B cell (primary cell): ENCODE measurements around the gene IL26. TPM values are rescaled to one million over a fixed set of nuclear protein-coding genes. Genes with fewer than 3 reads are reported as not detected.

Experiments used
- ATAC-seq: fragments of 200-7000 bp; cut with Tn5 transposase; one replicate; pipeline ENCODE4 v1.10.0; 2021; ENCODE audit warnings: low read depth, mild to moderate bottlenecking, moderate number of reproducible peaks, moderate library complexity
- CTCF ChIA-PET: fragments of 350-600 bp; sonication (Branson Sonifier 250); formaldehyde crosslinking; loops from one replicate; lab custom pipeline; 2021; ENCODE audit warnings: antibody characterized with exemption, inconsistent platforms; lab: Charles Lee
- POLR2A ChIA-PET: fragments of 350-600 bp; sonication (Branson Sonifier 250); formaldehyde crosslinking; loops from one replicate; lab custom pipeline; 2021; ENCODE audit warnings: antibody characterized with exemption; lab: Charles Lee
- DNase-seq: peaks from one replicate; pipeline ENCODE4 v3.0.0; 2013
- H2AFZ ChIP-seq: 2 replicates; pipeline ENCODE4 v1.6.1; 2012; ENCODE audit warnings: mild to moderate bottlenecking, low read depth, low read length; ENCODE audit not compliant: insufficient read depth, poor library complexity, severe bottlenecking
- H3K27ac ChIP-seq, 2 donors: 1 replicate in 1 of 2; 2 replicates in 1 of 2; pipeline ENCODE4 v1.5.1; 2012 to 2013; ENCODE audit warnings: low read length in 2 of 2, mild to moderate bottlenecking in 2 of 2, moderate library complexity in 1 of 2
- H3K27me3 ChIP-seq, 4 experiments: fragments of 200-600 bp in 1 of 4; sonication (generic) in 1 of 4; replicated peaks in 1 of 4; 1 replicate in 2 of 4; 2 replicates in 2 of 4; pipeline versions ENCODE4 v1.6.1 to v1.7.0; 2013 to 2016; ENCODE audit warnings: low read length in 3 of 4, mild to moderate bottlenecking in 2 of 4, mixed read lengths in 1 of 4, moderate library complexity in 1 of 4; ENCODE audit not compliant: insufficient read depth in 4 of 4, control insufficient read depth in 3 of 4; ENCODE audit errors: control extremely low read depth in 1 of 4
- H3K36me3 ChIP-seq, 2 experiments: replicated peaks in 1 of 2; 1 replicate in 1 of 2; 2 replicates in 1 of 2; pipeline versions ENCODE4 v1.6.1 to v1.7.1; 2013; ENCODE audit warnings: low read length in 1 of 2; ENCODE audit not compliant: insufficient read depth in 2 of 2, control insufficient read depth in 1 of 2; ENCODE audit errors: control extremely low read depth in 1 of 2, extremely low read depth in 1 of 2
- H3K4me1 ChIP-seq, 2 donors: fragments of 200-600 bp in 1 of 2; sonication (generic) in 1 of 2; 1 replicate in 1 of 2; 2 replicates in 1 of 2; pipeline versions ENCODE4 v1.5.1 to v1.6.1; 2013 to 2017; ENCODE audit warnings: low read length in 2 of 2; ENCODE audit not compliant: control insufficient read depth in 2 of 2, insufficient read depth in 2 of 2
- H3K4me2 ChIP-seq: replicated peaks from 2 replicates; pipeline ENCODE3; 2012; ENCODE audit warnings: mild to moderate bottlenecking, low read depth, low read length; ENCODE audit not compliant: poor library complexity, severe bottlenecking
- H3K4me3 ChIP-seq, 5 experiments: fragments of 200-600 bp in 1 of 5; sonication (generic) in 1 of 5; 1 replicate in 3 of 5; 2 replicates in 2 of 5; pipeline versions ENCODE4 v1.5.1 to v1.7.0; 2011 to 2016; ENCODE audit warnings: low read length in 4 of 5, mild to moderate bottlenecking in 4 of 5, low read depth in 2 of 5, control low read depth in 1 of 5, moderate library complexity in 1 of 5; ENCODE audit not compliant: insufficient read depth in 1 of 5; ENCODE audit errors: control extremely low read depth in 1 of 5, extremely low read depth in 1 of 5
- H3K79me2 ChIP-seq: fragments of 200-600 bp; sonication (generic); one replicate; pipeline ENCODE4 v1.6.0; 2016; ENCODE audit warnings: low read length; ENCODE audit not compliant: control insufficient read depth, insufficient read depth
- H3K9ac ChIP-seq: fragments of 200-600 bp; sonication (generic); 2 replicates; pipeline ENCODE4 v1.6.1; 2017; ENCODE audit warnings: mild to moderate bottlenecking, low read length, moderate library complexity
- H3K9me3 ChIP-seq, 3 donors: one replicate each; pipeline versions ENCODE4 v1.6.1 to v1.7.1; 2013; ENCODE audit warnings: low read length in 2 of 3; ENCODE audit not compliant: control insufficient read depth in 2 of 3, insufficient read depth in 1 of 3; ENCODE audit errors: control extremely low read depth in 1 of 3
- H4K20me1 ChIP-seq: 2 replicates; pipeline ENCODE4 v1.6.0; 2012; ENCODE audit warnings: mild to moderate bottlenecking, low read length; ENCODE audit not compliant: insufficient read depth, control insufficient read depth, poor library complexity, severe bottlenecking
- H3K27ac Mint-ChIP-seq: one replicate; pipeline ENCODE4 v1.8.0; 2021; ENCODE audit warnings: mixed read lengths
- H3K27me3 Mint-ChIP-seq: one replicate; pipeline ENCODE4 v1.8.0; 2021; ENCODE audit warnings: mixed read lengths
- H3K4me1 Mint-ChIP-seq: one replicate; pipeline ENCODE4 v1.8.0; 2021; ENCODE audit warnings: mixed read lengths
- H3K4me3 Mint-ChIP-seq: one replicate; pipeline ENCODE4 v1.8.0; 2021; ENCODE audit warnings: mixed read lengths
- H3K9me3 Mint-ChIP-seq: one replicate; pipeline ENCODE4 v1.8.0; 2022; ENCODE audit warnings: mixed read lengths; ENCODE audit not compliant: insufficient read depth
- EZH2 ChIP-seq: IDR thresholded peaks from 2 replicates; pipeline ENCODE4 v1.6.1; 2012; ENCODE audit warnings: borderline replicate concordance, low read depth, mild to moderate bottlenecking, moderate library complexity, low read length; ENCODE audit not compliant: insufficient read depth, poor library complexity, severe bottlenecking
- WGBS: methylation state at CpG from one replicate; pipeline ENCODE4 v1.1.5; 2013; ENCODE audit warnings: missing lambda C conversion rate; ENCODE audit not compliant: insufficient coverage; 5-methylcytosine and 5-hydroxymethylcytosine counted together
- intact Hi-C: fragments of 100-400 bp; cut with micrococcal nuclease; formaldehyde crosslinking; loops from one replicate; pipeline ENCODE4 v1.10.0; 2022
- polyA plus RNA-seq: library from polyadenylated mRNA; depleted of rRNA; stranded (reverse); fragments of >200 nt; gene quantifications from 2 replicates; pipeline ENCODE4 v1.2.3, GENCODE V29; 2012
- total RNA-seq, 2 donors: library from RNA; stranded (reverse); fragments of 120-200 nt in 1 of 2; gene quantifications; 1 replicate in 1 of 2; 2 replicates in 1 of 2; pipeline versions ENCODE4 v1.2.3 to v1.2.4, GENCODE V29; 2013 to 2022
- TF ChIP-seq, protein P1 (sequence below): fragments of 200-600 bp; IDR thresholded peaks from one replicate; pipeline ENCODE4 v1.8.0; 2022; ENCODE audit warnings: antibody characterized with exemption, mild to moderate bottlenecking

IL26 gene
- total and polyA plus RNA-seq, 2 donors (not counting 1 experiment from before 2014, with no cell fraction given), result not detected

DNA sequence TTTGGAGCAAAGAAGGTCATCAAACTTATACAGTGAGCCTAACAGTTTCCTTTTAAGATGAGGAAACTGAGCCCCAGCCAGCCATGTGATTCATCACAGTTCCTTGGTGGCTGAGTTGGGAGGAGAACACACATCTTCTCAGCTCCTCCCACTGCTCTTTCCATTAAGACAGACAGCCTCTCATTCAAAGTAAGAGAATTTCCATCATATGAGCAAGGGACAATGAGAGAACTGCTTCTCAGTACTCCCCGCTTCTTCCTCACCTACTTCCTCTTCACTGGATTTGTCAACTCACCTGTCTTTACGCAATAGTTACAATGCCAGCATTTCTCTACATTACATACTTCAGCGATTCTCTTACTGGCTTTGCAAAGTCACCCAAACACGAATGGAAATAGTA lies 68.2 kb downstream of the IL26 start:
- WGBS, result 7% methylated on average over 2 of the region's 4 CpGs
- H3K27me3 Mint-ChIP-seq, result peaks cover 2% of the 10 kb centered on the region

DNA sequence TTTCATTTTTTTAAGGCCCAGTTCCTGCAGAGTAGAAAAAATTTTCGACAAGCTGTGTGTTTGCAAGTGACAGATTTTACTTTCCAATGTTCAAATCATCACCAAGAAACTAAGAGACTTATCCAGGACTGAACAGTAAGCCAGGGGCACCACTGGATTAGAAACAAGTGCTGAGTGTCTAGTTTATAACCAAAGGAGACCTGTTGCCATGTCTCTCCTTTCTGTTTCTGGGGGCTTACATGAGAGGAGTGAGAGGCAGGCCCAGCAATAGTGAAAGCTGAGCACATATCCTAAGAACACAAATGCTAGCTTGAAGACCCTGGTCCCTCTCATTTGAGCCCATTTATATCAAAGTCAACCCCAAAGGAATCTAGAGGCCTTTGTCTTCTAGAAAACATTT lies 69.0 kb downstream of the IL26 start:
- H3K27ac ChIP-seq, result no peak overlapping the region
- peaks cover 6% of the 10 kb centered on the region for H3K27me3 Mint-ChIP-seq
- ChIA-PET CTCF (no interaction called here), POLR2A (no interaction called here)
- H2AFZ ChIP-seq, result no peak overlapping the region
- no peaks in the 10 kb centered on the region for H3K79me2 ChIP-seq
- WGBS, result no CpG with 5 or more reads among the region's 1 CpG
- DNase-seq (no peak), ATAC-seq (no peak)
- intact Hi-C loops, result loop anchor here (10.0 kb wide), 1 partner anchor 112 kb away; no protein-coding TSS in a partner anchor
- peaks cover 3% of the 10 kb centered on the region for H3K4me1 Mint-ChIP-seq
- no peak overlapping the region for H3K27ac Mint-ChIP-seq
- no peaks in the 10 kb centered on the region for H3K9me3 Mint-ChIP-seq
- H3K36me3 ChIP-seq, result no peaks in the 10 kb centered on the region
- H4K20me1 ChIP-seq, result no peaks in the 10 kb centered on the region
- H3K4me3 ChIP-seq, result no peak overlapping the region
- no peak overlapping the region for H3K4me3 Mint-ChIP-seq
- TF ChIP-seq, protein P1, sequence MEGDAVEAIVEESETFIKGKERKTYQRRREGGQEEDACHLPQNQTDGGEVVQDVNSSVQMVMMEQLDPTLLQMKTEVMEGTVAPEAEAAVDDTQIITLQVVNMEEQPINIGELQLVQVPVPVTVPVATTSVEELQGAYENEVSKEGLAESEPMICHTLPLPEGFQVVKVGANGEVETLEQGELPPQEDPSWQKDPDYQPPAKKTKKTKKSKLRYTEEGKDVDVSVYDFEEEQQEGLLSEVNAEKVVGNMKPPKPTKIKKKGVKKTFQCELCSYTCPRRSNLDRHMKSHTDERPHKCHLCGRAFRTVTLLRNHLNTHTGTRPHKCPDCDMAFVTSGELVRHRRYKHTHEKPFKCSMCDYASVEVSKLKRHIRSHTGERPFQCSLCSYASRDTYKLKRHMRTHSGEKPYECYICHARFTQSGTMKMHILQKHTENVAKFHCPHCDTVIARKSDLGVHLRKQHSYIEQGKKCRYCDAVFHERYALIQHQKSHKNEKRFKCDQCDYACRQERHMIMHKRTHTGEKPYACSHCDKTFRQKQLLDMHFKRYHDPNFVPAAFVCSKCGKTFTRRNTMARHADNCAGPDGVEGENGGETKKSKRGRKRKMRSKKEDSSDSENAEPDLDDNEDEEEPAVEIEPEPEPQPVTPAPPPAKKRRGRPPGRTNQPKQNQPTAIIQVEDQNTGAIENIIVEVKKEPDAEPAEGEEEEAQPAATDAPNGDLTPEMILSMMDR, result no peak
- no peak for TF ChIP-seq EZH2
- no peak overlapping the region for H3K9ac ChIP-seq
- H3K9me3 ChIP-seq, result peaks cover 0 to under 1% (median 0%) of the 10 kb centered on the region in 3 donors
- no peak overlapping the region for H3K4me2 ChIP-seq
- H3K27me3 ChIP-seq, result no peaks in the 10 kb centered on the region
- no peaks in the 10 kb centered on the region for H3K4me1 ChIP-seq

More for the DNA sequence above, 68.2 kb downstream of the IL26 start:
- Histone ChIP-seq H3K36me3 (no peaks in the 10 kb centered on the region), H3K9me3 (no peaks in the 10 kb centered on the region), H3K4me1 (no peaks in the 10 kb centered on the region), H3K27ac (no peak overlapping the region), H4K20me1 (no peaks in the 10 kb centered on the region), H3K9ac (no peak overlapping the region), H3K4me3 (no peak overlapping the region), H3K79me2 (no peaks in the 10 kb centered on the region), H3K27me3 (no peaks in the 10 kb centered on the region), H3K4me2 (no peak overlapping the region), H2AFZ (no peak overlapping the region)
- CTCF ChIA-PET, result interaction anchor here (0.7 to 1.9 kb wide), 4 partner anchors 114 to 801 kb away, joined by 3 to 10 read pairs (median 6); no protein-coding TSS in a partner anchor
- POLR2A ChIA-PET, result no interaction called here
- intact Hi-C loops, result loop anchor here (10.0 kb wide), 1 partner anchor 113 kb away; no protein-coding TSS in a partner anchor
- Mint-ChIP-seq H3K9me3 (no peaks in the 10 kb centered on the region), H3K27ac (no peak overlapping the region), H3K4me1 (peaks cover 3% of the 10 kb centered on the region), H3K4me3 (no peak overlapping the region)
- no peak for ATAC-seq
- TF ChIP-seq EZH2, result no peak
- TF ChIP-seq, protein P1, result no peak
- no peak for DNase-seq
